Heart left ventricle (tissue), 16 donors: ENCODE measurements around the gene LIG4. TPM values are rescaled to one million over a fixed set of nuclear protein-coding genes. Genes with fewer than 3 reads are reported as not detected.

Experiments
- ATAC-seq, 4 donors: fragments of 200-7000 bp; cut with Tn5 transposase; one replicate each; pipeline ENCODE4 v1.9.1; 2020 to 2022; ENCODE audit warnings: moderate library complexity in 4 of 4, mild to moderate bottlenecking in 3 of 4, moderate number of reproducible peaks in 1 of 4
- DNase-seq, 5 donors: peaks; one replicate each; pipeline ENCODE4 v3.0.0-alpha.2; 2020
- H3K27ac ChIP-seq, 12 donors: fragments of 200-600 bp; sonication (generic) in 4 of 12; one replicate each; pipeline versions ENCODE4 v1.5.0 to v1.8.0; 2016 to 2022; ENCODE audit warnings: mild to moderate bottlenecking in 2 of 12
- H3K27me3 ChIP-seq, 9 donors: fragments of 200-600 bp; sonication (generic) in 2 of 9; one replicate each; pipeline versions ENCODE4 v1.5.1 to v1.8.0; 2016 to 2022; ENCODE audit warnings: mild to moderate bottlenecking in 3 of 9
- H3K36me3 ChIP-seq, 9 donors: fragments of 200-600 bp; sonication (generic) in 2 of 9; one replicate each; pipeline versions ENCODE4 v1.5.0 to v1.8.0; 2018 to 2022; ENCODE audit warnings: mild to moderate bottlenecking in 2 of 9
- H3K4me1 ChIP-seq, 12 donors: fragments of 200-600 bp; sonication (generic) in 4 of 12; one replicate each; pipeline versions ENCODE4 v1.5.0 to v1.8.0; 2016 to 2022; ENCODE audit warnings: mild to moderate bottlenecking in 3 of 12
- H3K4me3 ChIP-seq, 12 donors: fragments of 200-600 bp; sonication (generic) in 4 of 12; one replicate each; pipeline versions ENCODE4 v1.5.0 to v1.8.0; 2017 to 2022; ENCODE audit warnings: mild to moderate bottlenecking in 9 of 12, moderate library complexity in 4 of 12
- H3K9me3 ChIP-seq, 12 donors: fragments of 200-600 bp; sonication (generic) in 4 of 12; one replicate each; pipeline versions ENCODE4 v1.5.0 to v1.8.0; 2016 to 2022; ENCODE audit warnings: mild to moderate bottlenecking in 1 of 12
- POLR2A ChIP-seq, 2 donors: fragments of 450-650 bp; IDR thresholded peaks; one replicate each; pipeline ENCODE4 v1.6.1; 2017; ENCODE audit warnings: antibody characterized with exemption in 2 of 2, mild to moderate bottlenecking in 2 of 2, moderate library complexity in 2 of 2
- WGBS, 4 donors: extraction: QIAGEN DNeasy Blood & Tissue Kit in 2 of 4; methylation state at CpG; one replicate each; pipeline versions ENCODE4 v1.1.5 to v1.1.7; 2013 to 2018; 5-methylcytosine and 5-hydroxymethylcytosine counted together
- intact Hi-C, 10 donors: fragments of 100-400 bp; cut with DNase I; formaldehyde crosslinking; loops; one replicate each; pipeline versions ENCODE4 v1.11.1 to v1.14.2; 2022
- polyA plus RNA-seq, 2 donors: library from polyadenylated mRNA; stranded (reverse); fragments of 200-250 nt; gene quantifications; one replicate each; pipeline ENCODE4 v1.2.3, GENCODE V29; 2013
- total RNA-seq, 9 donors: library from RNA; depleted of rRNA in 2 of 9; stranded (reverse); fragments of >200 nt in 2 of 9; fragmentation: NEBNext Ultra II Directional in 3 of 9; extraction: Animal tissue kit (Norgen Biotek cat#: 25700) in 3 of 9; gene quantifications; one replicate each; pipeline versions ENCODE4 v1.1.0 to v1.2.4, GENCODE V29; 2016 to 2023
- TF ChIP-seq, protein P1 (sequence below), 12 donors: fragments of 200-600 bp; sonication (generic) in 4 of 12; IDR thresholded peaks; one replicate each; pipeline versions ENCODE4 v1.5.0 to v1.8.0; 2018 to 2022; ENCODE audit warnings: antibody characterized with exemption in 12 of 12, mild to moderate bottlenecking in 5 of 12
- donor health status: ischemic (EF 13 %, LVEDD 7.1; RV severe dilation, severe dysfunction).
- donor health status: healthy with polysubstance abuse.
- donor health status: DM: no; HTN: yes; CAD: no.
- donor health status: DM: no; HTN: no; CAD: no.
- donor health status: ischemic (EF 25% LVEDD 6.9; RV normal size, moderate dysfunction).
- donor health status: ischemic (EF 25% LVEDD 5.7; RV mildly dilated, moderate dysfunction).
- donor health status: healthy.
- donor health status: DM: yes; HTN: yes; CAD: no.
- donor health status: ischemic (EF 35%, LVEDD 5.7; RV mildly dilated, moderate dysfunction).
- donor health status: nonischemic (EF 11% LVEDD 7.7; RV severe dilation, severe dysfunction).
- donor health status: DM: yes; HTN: yes; CAD: no.
- donor health status: PGD.
- donor health status: ischemic (EF 29% LVEDD 5.4; RV normal size, mild dysfunction).
- donor health status: nonischemic (EF 23%, LVEDD 6.1; RV moderate dilation, normal function).

The LIG4 gene
- total and polyA plus RNA-seq, 11 donors, result 6.4 to 13.2 (median 9.2) TPM

- H3K27me3 ChIP-seq, result peaks cover 0 to 4% (median 0%) of the 10 kb centered on the region in 9 donors
- H3K4me1 ChIP-seq, result no peaks in the 10 kb centered on the region
- WGBS, 4 donors, result 83 to 96% (median 84%) methylated on average over 1 of the region's 1 CpG
- H3K27ac ChIP-seq, result no peak overlapping the region
- intact Hi-C loops, result no loop called here
- no peaks in the 10 kb centered on the region for H3K9me3 ChIP-seq
- TF ChIP-seq, protein P1, sequence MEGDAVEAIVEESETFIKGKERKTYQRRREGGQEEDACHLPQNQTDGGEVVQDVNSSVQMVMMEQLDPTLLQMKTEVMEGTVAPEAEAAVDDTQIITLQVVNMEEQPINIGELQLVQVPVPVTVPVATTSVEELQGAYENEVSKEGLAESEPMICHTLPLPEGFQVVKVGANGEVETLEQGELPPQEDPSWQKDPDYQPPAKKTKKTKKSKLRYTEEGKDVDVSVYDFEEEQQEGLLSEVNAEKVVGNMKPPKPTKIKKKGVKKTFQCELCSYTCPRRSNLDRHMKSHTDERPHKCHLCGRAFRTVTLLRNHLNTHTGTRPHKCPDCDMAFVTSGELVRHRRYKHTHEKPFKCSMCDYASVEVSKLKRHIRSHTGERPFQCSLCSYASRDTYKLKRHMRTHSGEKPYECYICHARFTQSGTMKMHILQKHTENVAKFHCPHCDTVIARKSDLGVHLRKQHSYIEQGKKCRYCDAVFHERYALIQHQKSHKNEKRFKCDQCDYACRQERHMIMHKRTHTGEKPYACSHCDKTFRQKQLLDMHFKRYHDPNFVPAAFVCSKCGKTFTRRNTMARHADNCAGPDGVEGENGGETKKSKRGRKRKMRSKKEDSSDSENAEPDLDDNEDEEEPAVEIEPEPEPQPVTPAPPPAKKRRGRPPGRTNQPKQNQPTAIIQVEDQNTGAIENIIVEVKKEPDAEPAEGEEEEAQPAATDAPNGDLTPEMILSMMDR (IDR thresholded peaks at IDR 0.05), result no peak
- TF ChIP-seq POLR2A (IDR thresholded peaks at IDR 0.05), result no peak
- no peaks in the 10 kb centered on the region for H3K36me3 ChIP-seq
- ATAC-seq (no peak), DNase-seq (no peak)
- H3K4me3 ChIP-seq, result no peak overlapping the region
These were observed 14.4 kb downstream of the LIG4 start for GRCh38 chr13:108200781-108201398.

DNA sequence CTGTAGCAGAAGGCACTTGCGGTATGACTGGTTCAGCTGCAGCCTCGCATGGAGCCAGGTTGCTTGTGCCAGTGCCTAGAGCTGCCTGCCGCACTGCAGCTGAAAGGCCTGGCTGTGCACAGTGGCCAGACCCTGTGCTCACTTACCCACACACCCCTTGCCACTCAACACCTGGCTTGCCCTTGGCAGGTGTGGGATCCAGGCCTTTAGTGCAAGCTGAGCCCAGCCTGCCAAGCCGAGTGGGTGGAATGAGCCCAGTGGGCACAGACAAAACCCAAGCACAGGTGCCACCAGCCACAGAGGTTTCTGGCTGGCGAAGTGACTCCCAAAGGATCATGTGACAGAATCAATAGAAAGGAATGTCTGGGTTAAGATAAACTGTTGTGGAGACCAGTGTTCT is 19.5 kb downstream of the LIG4 start:
- 93 to 97% (median 94%) methylated on average over 2 to 5 of the region's 5 CpGs for WGBS, 4 donors

DNA sequence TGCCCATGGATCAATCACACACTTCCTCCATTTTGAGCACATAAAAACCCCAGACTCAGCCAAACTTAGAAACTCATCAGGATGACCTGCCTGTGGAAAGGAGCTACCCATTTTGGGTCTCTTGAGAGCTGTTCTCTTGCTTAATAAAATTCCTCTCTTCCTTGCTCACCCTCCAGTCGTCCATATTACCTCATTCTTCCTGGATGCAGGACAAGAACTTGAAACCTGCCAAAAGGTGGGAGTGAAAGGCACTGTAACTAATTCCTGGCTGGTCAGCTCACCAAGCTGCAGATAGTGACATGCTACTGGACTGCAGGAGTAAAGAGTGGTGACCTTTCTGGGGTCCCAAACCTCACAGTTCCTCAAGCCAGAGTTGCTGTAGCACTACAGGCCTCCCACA is 20.2 kb downstream of the LIG4 start:
- ATAC-seq (peak in 2 of 4 donors; percentile 28 to 51), DNase-seq (no peak)
- no peak overlapping the region for H3K27ac ChIP-seq
- H3K4me1 ChIP-seq, result no peaks in the 10 kb centered on the region
- intact Hi-C loops, result no loop called here
- TF ChIP-seq, protein P1 (IDR thresholded peaks at IDR 0.05), result no peak
- TF ChIP-seq POLR2A (IDR thresholded peaks at IDR 0.05), result no peak
- 24 to 43% (median 32%) methylated on average over 1 of the region's 1 CpG for WGBS, 4 donors
- H3K4me3 ChIP-seq, result no peak overlapping the region
- peaks cover 0 to 4% (median 0%) of the 10 kb centered on the region in 9 donors for H3K27me3 ChIP-seq
- H3K36me3 ChIP-seq, result no peaks in the 10 kb centered on the region
- peaks cover 0 to 9% (median 0%) of the 10 kb centered on the region in 12 donors for H3K9me3 ChIP-seq

More for the DNA sequence above, 19.5 kb downstream of the LIG4 start:
- Histone ChIP-seq H3K36me3 (no peaks in the 10 kb centered on the region), H3K4me1 (no peaks in the 10 kb centered on the region), H3K4me3 (no peak overlapping the region), H3K27me3 (peaks cover 0 to 4% (median 0%) of the 10 kb centered on the region in 9 donors), H3K27ac (no peak overlapping the region), H3K9me3 (peaks cover 0 to 9% (median 0%) of the 10 kb centered on the region in 12 donors)
- DNase-seq, result no peak
- intact Hi-C loops, result no loop called here
- TF ChIP-seq, protein P1 (IDR thresholded peaks at IDR 0.05), result no peak
- no peak for TF ChIP-seq POLR2A (IDR thresholded peaks at IDR 0.05)
- no peak for ATAC-seq

DNA sequence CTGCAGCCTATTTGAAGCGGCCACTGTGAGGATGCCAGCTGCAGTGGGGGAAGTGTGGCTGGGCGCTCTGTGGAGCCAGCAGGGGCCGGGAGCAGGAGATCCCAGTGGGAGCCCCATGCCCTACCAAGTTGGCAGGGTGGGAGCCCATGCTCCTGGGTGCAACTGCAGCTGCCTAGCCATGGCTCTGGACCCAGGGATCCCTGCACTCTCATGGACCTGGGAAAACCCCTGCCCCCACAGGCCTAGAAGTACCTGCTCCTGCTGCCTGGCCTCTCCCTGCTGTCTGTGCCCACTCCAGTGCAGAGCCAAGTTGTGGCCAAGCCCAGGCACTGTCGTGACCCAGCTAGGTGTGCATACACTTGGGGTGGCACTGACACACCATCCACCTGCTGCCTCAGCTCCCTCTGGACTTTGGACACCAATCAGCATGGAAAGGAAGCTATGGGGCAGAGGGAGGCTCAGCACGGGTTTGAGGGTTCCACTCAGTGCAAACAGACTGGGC is 20.9 kb downstream of the LIG4 start:
- H3K9me3 ChIP-seq, result peaks cover 0 to 9% (median 0%) of the 10 kb centered on the region in 12 donors
- WGBS, 4 donors, result 78 to 85% (median 80%) methylated on average over 5 of the region's 5 CpGs
- H3K27ac ChIP-seq, result no peak overlapping the region
- intact Hi-C loops, result no loop called here
- ATAC-seq, result no peak
- H3K4me3 ChIP-seq, result no peak overlapping the region
- H3K27me3 ChIP-seq, result peaks cover 0 to 5% (median 0%) of the 10 kb centered on the region in 9 donors
- no peaks in the 10 kb centered on the region for H3K4me1 ChIP-seq
- no peak for DNase-seq
- no peaks in the 10 kb centered on the region for H3K36me3 ChIP-seq
- TF ChIP-seq, protein P1 (IDR thresholded peaks at IDR 0.05), result no peak
- TF ChIP-seq POLR2A (IDR thresholded peaks at IDR 0.05), result no peak
